HepG2 (cell line): ENCODE measurements around the gene GDAP1L1. TPM values are rescaled to one million over a fixed set of nuclear protein-coding genes. Genes with fewer than 3 reads are reported as not detected.

Experiments used
- FIP1L1 ChIP-seq: fragments of 200-400 bp; formaldehyde crosslinking; IDR thresholded peaks from 2 replicates; pipeline ENCODE4 v1.6.1; 2018; ENCODE audit warnings: low read depth, mild to moderate bottlenecking, low read length, moderate library complexity, borderline replicate concordance; ENCODE audit not compliant: insufficient read depth
- GATA4 ChIP-seq: sonication (generic); IDR thresholded peaks from 2 replicates; pipeline ENCODE4 v1.6.1; 2016; ENCODE audit warnings: antibody characterized with exemption, low read depth, borderline replicate concordance
- MIER2 ChIP-seq: IDR thresholded peaks from 2 replicates; pipeline ENCODE4 v1.6.1; 2016; ENCODE audit warnings: missing biosample characterization, missing genetic modification reagents
- SMYD3 ChIP-seq: sonication (generic); formaldehyde crosslinking; IDR thresholded peaks from 2 replicates; pipeline ENCODE4 v1.8.1; 2023; ENCODE audit warnings: mild to moderate bottlenecking, missing genetic modification reagents
- U2AF1 ChIP-seq: fragments of 200-400 bp; formaldehyde crosslinking; optimal IDR thresholded peaks from 2 replicates; pipeline ENCODE3; 2017; ENCODE audit warnings: mild to moderate bottlenecking, low read depth, low read length
- ZBTB1 ChIP-seq: sonication (generic); formaldehyde crosslinking; IDR thresholded peaks from 2 replicates; pipeline ENCODE4 v1.4.0; 2020; ENCODE audit warnings: missing genetic modification reagents, borderline replicate concordance
- ZNF547 ChIP-seq: sonication (generic); formaldehyde crosslinking; IDR thresholded peaks from 2 replicates; pipeline ENCODE4 v1.5.1; 2020; ENCODE audit warnings: mild to moderate bottlenecking, missing genetic modification reagents
- ZNF557 ChIP-seq: sonication (generic); formaldehyde crosslinking; IDR thresholded peaks from 2 replicates; pipeline ENCODE4 v1.4.0; 2020; ENCODE audit warnings: missing genetic modification reagents
- ZNF883 ChIP-seq: sonication (generic); formaldehyde crosslinking; IDR thresholded peaks from 2 replicates; pipeline ENCODE4 v1.5.1; 2020; ENCODE audit warnings: mild to moderate bottlenecking, missing genetic modification reagents; ENCODE audit errors: not compliant biosample characterization
- ZSCAN30 ChIP-seq: sonication (generic); formaldehyde crosslinking; IDR thresholded peaks from 2 replicates; pipeline ENCODE4 v1.5.0; 2020; ENCODE audit warnings: mild to moderate bottlenecking, missing genetic modification reagents
- polyA plus RNA-seq, 8 experiments: library from polyadenylated mRNA; depleted of rRNA in 3 of 8; stranded (reverse) in 7 of 8; unstranded in 1 of 8; fragments of >200 nt; fragmentation: Illumina TruSeq in 4 of 8; extraction: Trizol in 4 of 8; gene quantifications; 2 replicates each; pipeline versions ENCODE4 v1.2.1 to v1.2.3, GENCODE V29; 2011 to 2016; ENCODE audit warnings: low read depth in 4 of 8, missing spikeins in 1 of 8, mixed read lengths in 1 of 8; ENCODE audit not compliant: insufficient read depth in 1 of 8
- total RNA-seq, 5 experiments: library from RNA; depleted of rRNA; stranded (reverse); fragments of >200 nt; fragmentation: Illumina TruSeq; extraction: Trizol; gene quantifications; 2 replicates each; pipeline ENCODE4 v1.2.3, GENCODE V29; 2016; ENCODE audit warnings: low read depth in 1 of 5
- TF ChIP-seq, protein P1 (sequence below): sonication (generic); IDR thresholded peaks from 2 replicates; pipeline ENCODE4 v1.6.1; 2016; ENCODE audit warnings: low read depth, borderline replicate concordance
- TF ChIP-seq, protein P2 (sequence below): sonication (generic); formaldehyde crosslinking; IDR thresholded peaks from 2 replicates; pipeline ENCODE4 v1.4.0; 2020; ENCODE audit warnings: missing genetic modification reagents
- TF ChIP-seq, protein P3 (sequence below): conservative IDR thresholded peaks from 2 replicates; pipeline ENCODE4 v1.6.1; 2018; ENCODE audit warnings: missing genetic modification reagents
- TF ChIP-seq, protein P4 (sequence below): sonication (generic); formaldehyde crosslinking; IDR thresholded peaks from 2 replicates; pipeline ENCODE4 v1.8.0; 2022; ENCODE audit warnings: missing genetic modification reagents, mild to moderate bottlenecking, moderate library complexity, borderline replicate concordance

Gene GDAP1L1
- total and polyA plus RNA-seq, 2 of the 13 experiments (the other 11 are each of a cell fraction or from before 2014, with no cell fraction given) = 0.04 TPM; not detected in 1

DNA sequence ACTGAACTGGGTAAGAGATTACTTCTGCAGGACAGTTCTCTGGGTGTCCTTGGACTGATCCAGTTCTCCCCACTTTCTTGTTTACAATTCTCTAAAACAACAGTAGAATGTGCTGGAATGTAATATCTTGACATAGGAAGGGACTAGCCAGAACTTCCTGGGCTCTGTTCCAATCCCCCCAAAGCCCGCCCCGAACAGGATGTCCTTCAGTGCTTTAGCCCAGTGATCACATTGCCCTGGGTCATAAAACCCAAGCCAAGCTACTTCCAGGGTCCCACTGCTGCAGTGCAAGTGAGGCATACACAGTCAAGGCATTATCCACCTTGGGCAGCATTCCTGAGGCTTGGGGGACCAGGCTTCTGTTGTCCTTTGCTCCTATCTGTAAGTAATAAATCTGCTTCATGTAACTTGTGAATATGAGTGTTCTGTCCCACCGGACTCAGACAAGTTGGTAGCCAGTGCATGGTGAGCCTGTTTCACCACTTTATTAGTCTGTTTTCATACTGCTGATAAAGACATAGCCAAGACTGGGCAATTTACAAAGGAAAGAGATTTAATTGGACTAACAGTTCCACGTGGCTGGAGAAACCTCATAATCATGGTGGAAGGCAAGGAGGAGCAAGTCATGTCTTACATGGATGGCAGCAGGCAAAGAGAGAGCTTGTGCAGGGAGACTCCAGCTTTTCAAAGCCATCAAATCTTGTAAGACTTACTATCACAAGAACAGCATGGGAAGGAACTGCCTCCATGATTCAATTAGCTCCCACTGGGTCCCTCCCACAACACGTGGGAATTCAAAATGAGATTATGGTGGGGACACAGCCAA lies 40.4 kb downstream of the GDAP1L1 start (continued):
- no peak for TF ChIP-seq ZSCAN30
- TF ChIP-seq GATA4 = no peak
- no peak for TF ChIP-seq ZNF547 (CRISPR knock-in tag)
- no peak for TF ChIP-seq ZNF883 (CRISPR knock-in tag)
- TF ChIP-seq, protein P1, sequence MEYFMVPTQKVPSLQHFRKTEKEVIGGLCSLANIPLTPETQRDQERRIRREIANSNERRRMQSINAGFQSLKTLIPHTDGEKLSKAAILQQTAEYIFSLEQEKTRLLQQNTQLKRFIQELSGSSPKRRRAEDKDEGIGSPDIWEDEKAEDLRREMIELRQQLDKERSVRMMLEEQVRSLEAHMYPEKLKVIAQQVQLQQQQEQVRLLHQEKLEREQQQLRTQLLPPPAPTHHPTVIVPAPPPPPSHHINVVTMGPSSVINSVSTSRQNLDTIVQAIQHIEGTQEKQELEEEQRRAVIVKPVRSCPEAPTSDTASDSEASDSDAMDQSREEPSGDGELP = no peak
- no peak for TF ChIP-seq ZBTB1 (CRISPR knock-in tag)
- TF ChIP-seq MIER2 (CRISPR knock-in tag) = no peak
- no peak for TF ChIP-seq U2AF1
- TF ChIP-seq ZNF557 (CRISPR knock-in tag) = no peak
- TF ChIP-seq, protein P2, sequence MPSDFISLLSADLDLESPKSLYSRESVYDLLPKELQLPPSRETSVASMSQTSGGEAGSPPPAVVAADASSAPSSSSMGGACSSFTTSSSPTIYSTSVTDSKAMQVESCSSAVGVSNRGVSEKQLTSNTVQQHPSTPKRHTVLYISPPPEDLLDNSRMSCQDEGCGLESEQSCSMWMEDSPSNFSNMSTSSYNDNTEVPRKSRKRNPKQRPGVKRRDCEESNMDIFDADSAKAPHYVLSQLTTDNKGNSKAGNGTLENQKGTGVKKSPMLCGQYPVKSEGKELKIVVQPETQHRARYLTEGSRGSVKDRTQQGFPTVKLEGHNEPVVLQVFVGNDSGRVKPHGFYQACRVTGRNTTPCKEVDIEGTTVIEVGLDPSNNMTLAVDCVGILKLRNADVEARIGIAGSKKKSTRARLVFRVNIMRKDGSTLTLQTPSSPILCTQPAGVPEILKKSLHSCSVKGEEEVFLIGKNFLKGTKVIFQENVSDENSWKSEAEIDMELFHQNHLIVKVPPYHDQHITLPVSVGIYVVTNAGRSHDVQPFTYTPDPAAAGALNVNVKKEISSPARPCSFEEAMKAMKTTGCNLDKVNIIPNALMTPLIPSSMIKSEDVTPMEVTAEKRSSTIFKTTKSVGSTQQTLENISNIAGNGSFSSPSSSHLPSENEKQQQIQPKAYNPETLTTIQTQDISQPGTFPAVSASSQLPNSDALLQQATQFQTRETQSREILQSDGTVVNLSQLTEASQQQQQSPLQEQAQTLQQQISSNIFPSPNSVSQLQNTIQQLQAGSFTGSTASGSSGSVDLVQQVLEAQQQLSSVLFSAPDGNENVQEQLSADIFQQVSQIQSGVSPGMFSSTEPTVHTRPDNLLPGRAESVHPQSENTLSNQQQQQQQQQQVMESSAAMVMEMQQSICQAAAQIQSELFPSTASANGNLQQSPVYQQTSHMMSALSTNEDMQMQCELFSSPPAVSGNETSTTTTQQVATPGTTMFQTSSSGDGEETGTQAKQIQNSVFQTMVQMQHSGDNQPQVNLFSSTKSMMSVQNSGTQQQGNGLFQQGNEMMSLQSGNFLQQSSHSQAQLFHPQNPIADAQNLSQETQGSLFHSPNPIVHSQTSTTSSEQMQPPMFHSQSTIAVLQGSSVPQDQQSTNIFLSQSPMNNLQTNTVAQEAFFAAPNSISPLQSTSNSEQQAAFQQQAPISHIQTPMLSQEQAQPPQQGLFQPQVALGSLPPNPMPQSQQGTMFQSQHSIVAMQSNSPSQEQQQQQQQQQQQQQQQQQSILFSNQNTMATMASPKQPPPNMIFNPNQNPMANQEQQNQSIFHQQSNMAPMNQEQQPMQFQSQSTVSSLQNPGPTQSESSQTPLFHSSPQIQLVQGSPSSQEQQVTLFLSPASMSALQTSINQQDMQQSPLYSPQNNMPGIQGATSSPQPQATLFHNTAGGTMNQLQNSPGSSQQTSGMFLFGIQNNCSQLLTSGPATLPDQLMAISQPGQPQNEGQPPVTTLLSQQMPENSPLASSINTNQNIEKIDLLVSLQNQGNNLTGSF (CRISPR knock-in tag) = no peak
- TF ChIP-seq, protein P3, sequence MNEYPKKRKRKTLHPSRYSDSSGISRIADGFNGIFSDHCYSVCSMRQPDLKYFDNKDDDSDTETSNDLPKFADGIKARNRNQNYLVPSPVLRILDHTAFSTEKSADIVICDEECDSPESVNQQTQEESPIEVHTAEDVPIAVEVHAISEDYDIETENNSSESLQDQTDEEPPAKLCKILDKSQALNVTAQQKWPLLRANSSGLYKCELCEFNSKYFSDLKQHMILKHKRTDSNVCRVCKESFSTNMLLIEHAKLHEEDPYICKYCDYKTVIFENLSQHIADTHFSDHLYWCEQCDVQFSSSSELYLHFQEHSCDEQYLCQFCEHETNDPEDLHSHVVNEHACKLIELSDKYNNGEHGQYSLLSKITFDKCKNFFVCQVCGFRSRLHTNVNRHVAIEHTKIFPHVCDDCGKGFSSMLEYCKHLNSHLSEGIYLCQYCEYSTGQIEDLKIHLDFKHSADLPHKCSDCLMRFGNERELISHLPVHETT (CRISPR knock-in tag) = no peak
- TF ChIP-seq, protein P4, sequence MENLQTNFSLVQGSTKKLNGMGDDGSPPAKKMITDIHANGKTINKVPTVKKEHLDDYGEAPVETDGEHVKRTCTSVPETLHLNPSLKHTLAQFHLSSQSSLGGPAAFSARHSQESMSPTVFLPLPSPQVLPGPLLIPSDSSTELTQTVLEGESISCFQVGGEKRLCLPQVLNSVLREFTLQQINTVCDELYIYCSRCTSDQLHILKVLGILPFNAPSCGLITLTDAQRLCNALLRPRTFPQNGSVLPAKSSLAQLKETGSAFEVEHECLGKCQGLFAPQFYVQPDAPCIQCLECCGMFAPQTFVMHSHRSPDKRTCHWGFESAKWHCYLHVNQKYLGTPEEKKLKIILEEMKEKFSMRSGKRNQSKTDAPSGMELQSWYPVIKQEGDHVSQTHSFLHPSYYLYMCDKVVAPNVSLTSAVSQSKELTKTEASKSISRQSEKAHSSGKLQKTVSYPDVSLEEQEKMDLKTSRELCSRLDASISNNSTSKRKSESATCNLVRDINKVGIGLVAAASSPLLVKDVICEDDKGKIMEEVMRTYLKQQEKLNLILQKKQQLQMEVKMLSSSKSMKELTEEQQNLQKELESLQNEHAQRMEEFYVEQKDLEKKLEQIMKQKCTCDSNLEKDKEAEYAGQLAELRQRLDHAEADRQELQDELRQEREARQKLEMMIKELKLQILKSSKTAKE (CRISPR knock-in tag) = no peak
- no peak for TF ChIP-seq FIP1L1
- TF ChIP-seq SMYD3 = no peak
